Measurements from ENCODE around the gene IMMT. TPM values are rescaled to one million over a fixed set of nuclear protein-coding genes. Genes with fewer than 3 reads are reported as not detected.

IMMT gene
- total RNA-seq, 1 donor from 2014 or later = 288 TPM

- H3K4me1 ChIP-seq = no peaks in the 10 kb centered on the region
- no peak overlapping the region for H3K4me3 ChIP-seq
- DNase-seq = no peak
- H3K27ac ChIP-seq (replicated peaks) = no peak overlapping the region
- no peaks in the 10 kb centered on the region for H3K9me3 ChIP-seq (replicated peaks)
- peaks cover 99% of the 10 kb centered on the region for H3K36me3 ChIP-seq
- H3K27me3 ChIP-seq (ENCODE audit: low read depth) = no peaks in the 10 kb centered on the region
- no peak for TF ChIP-seq CTCF (IDR thresholded peaks at IDR 0.05; ENCODE audit: borderline replicate concordance)
- intact Hi-C loops (cut with micrococcal nuclease) = no loop called here
Measured at GRCh38 chr2:86134709-86135108, 60.6 kb downstream of the IMMT start.

- DNase-seq = no peak
- H3K4me3 ChIP-seq = no peak overlapping the region
- H3K9me3 ChIP-seq (replicated peaks) = no peaks in the 10 kb centered on the region
- H3K27me3 ChIP-seq (ENCODE audit: low read depth) = no peaks in the 10 kb centered on the region
- peaks cover 100% of the 10 kb centered on the region for H3K36me3 ChIP-seq
- no peak overlapping the region for H3K27ac ChIP-seq (replicated peaks)
- intact Hi-C loops (cut with micrococcal nuclease) = no loop called here
- TF ChIP-seq CTCF (IDR thresholded peaks at IDR 0.05; ENCODE audit: borderline replicate concordance) = no peak
- H3K4me1 ChIP-seq = no peaks in the 10 kb centered on the region
Measured at GRCh38 chr2:86124683-86125082, 70.6 kb downstream of the IMMT start.

- intact Hi-C loops (cut with micrococcal nuclease) = no loop called here
- DNase-seq = no peak
- no peaks in the 10 kb centered on the region for H3K9me3 ChIP-seq (replicated peaks)
- H3K27me3 ChIP-seq (ENCODE audit: low read depth) = no peaks in the 10 kb centered on the region
- no peaks in the 10 kb centered on the region for H3K4me1 ChIP-seq
- H3K27ac ChIP-seq (replicated peaks) = no peak overlapping the region
- peaks cover 100% of the 10 kb centered on the region for H3K36me3 ChIP-seq
- no peak for TF ChIP-seq CTCF (IDR thresholded peaks at IDR 0.05; ENCODE audit: borderline replicate concordance)
- H3K4me3 ChIP-seq = no peak overlapping the region
Measured at GRCh38 chr2:86123328-86123925, 71.8 kb downstream of the IMMT start.

GRCh38 chr2:86118130-86118529 lies 77.1 kb downstream of the IMMT start:
- H3K27me3 ChIP-seq (ENCODE audit: low read depth) = no peaks in the 10 kb centered on the region
- intact Hi-C loops (cut with micrococcal nuclease) = no loop called here
- H3K4me3 ChIP-seq = no peak overlapping the region
- peaks cover 94% of the 10 kb centered on the region for H3K36me3 ChIP-seq
- H3K27ac ChIP-seq (replicated peaks) = no peak overlapping the region
- H3K4me1 ChIP-seq = peaks cover 23% of the 10 kb centered on the region
- no peak for DNase-seq
- TF ChIP-seq CTCF (IDR thresholded peaks at IDR 0.05; ENCODE audit: borderline replicate concordance) = no peak
- no peaks in the 10 kb centered on the region for H3K9me3 ChIP-seq (replicated peaks)

GRCh38 chr2:86107031-86107430 lies 88.2 kb downstream of the IMMT start:
- H3K4me3 ChIP-seq = peak overlapping the region; percentile 91
- H3K36me3 ChIP-seq = peaks cover 51% of the 10 kb centered on the region
- H3K27me3 ChIP-seq (ENCODE audit: low read depth) = no peaks in the 10 kb centered on the region
- intact Hi-C loops (cut with micrococcal nuclease) = no loop called here
- no peak for TF ChIP-seq CTCF (IDR thresholded peaks at IDR 0.05; ENCODE audit: borderline replicate concordance)
- H3K4me1 ChIP-seq = peaks cover 55% of the 10 kb centered on the region
- no peak for DNase-seq
- H3K27ac ChIP-seq (replicated peaks) = no peak overlapping the region
- no peaks in the 10 kb centered on the region for H3K9me3 ChIP-seq (replicated peaks)
